GM12892 (cell line): ENCODE data around the gene CHCHD10.
A peak's percentile ranks its signal among the peaks of the same experiment; 100 is the strongest.

Source experiments
- POLR2A ChIP-seq: IDR thresholded peaks from 2 replicates; pipeline ENCODE4 v1.6.1; 2011; ENCODE audit warnings: low read depth, low read length, control low read depth
- POLR2AphosphoS5 ChIP-seq: IDR thresholded peaks from 2 replicates; pipeline ENCODE4 v1.6.1; 2011; ENCODE audit warnings: low read depth, low read length, control low read depth
- TAF1 ChIP-seq: IDR thresholded peaks from 2 replicates; pipeline ENCODE4 v1.6.1; 2011; ENCODE audit warnings: low read depth, mild to moderate bottlenecking, control low read depth, low read length, borderline replicate concordance

GRCh38 chr22:23762842-23763578 is 4.8 kb downstream of the CHCHD10 start, which contains the start of gene C22orf15:
- TF ChIP-seq TAF1: no peak
- peak; percentile 25; the same call in 1 of the 2 replicates for TF ChIP-seq POLR2AphosphoS5
- no peak for TF ChIP-seq POLR2A
